Fibroblast of villous mesenchyme (primary cell): ENCODE data around the gene METTL22. TPM values are rescaled to one million over a fixed set of nuclear protein-coding genes. Genes with fewer than 3 reads are reported as not detected.

Experiments
- DNase-seq: peaks from one replicate; pipeline ENCODE4 v3.0.0-alpha.2; 2010; ENCODE audit warnings: low read depth
- H3K4me3 ChIP-seq: 2 replicates; pipeline ENCODE4 v1.5.1; 2011; ENCODE audit warnings: low read depth, mild to moderate bottlenecking, low read length
- total RNA-seq: library from RNA; depleted of rRNA; stranded (reverse); fragments of >200 nt; gene quantifications from 2 replicates; pipeline ENCODE4 v1.2.3, GENCODE V29; 2012
- TF ChIP-seq, protein P1 (sequence below): IDR thresholded peaks from 2 replicates; pipeline ENCODE4 v1.5.1; 2012; ENCODE audit warnings: low read depth, mild to moderate bottlenecking, low read length; ENCODE audit not compliant: insufficient read depth

The METTL22 gene
- total RNA-seq, 1 donor: 22.5 TPM

DNA sequence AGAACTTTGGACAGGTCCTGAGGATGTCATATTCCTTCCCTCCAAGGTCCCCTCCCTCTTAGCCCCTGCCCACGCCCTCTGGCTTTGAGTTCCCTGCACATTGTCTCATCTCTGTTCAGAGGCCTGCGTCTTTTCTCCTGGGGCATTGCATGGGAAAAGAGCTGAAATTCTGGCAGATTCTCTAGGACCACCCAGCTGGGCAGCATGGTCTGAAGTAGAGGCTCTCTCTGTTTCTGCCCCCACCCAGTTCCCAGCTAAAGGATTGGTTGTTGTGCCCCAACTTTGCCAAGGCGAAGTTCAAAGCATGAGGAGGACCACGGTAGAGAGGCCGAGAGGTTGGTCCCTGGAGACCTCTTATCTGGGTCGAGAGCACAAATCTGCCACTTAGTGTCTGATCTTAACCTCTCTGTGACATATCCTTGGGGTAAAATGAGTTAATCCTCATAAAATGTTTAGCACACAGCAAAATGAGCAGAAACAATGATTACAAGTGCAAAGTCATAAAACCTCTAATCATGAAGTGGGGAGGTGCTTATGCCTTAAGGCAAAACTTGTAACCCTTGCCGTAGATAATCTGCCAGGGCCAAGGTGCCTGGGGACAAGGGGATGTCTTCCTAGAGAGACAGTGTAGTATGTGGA lies 55.4 kb downstream of the METTL22 start:
- DNase-seq: no peak
- no peak overlapping the region for H3K4me3 ChIP-seq
- TF ChIP-seq, protein P1, sequence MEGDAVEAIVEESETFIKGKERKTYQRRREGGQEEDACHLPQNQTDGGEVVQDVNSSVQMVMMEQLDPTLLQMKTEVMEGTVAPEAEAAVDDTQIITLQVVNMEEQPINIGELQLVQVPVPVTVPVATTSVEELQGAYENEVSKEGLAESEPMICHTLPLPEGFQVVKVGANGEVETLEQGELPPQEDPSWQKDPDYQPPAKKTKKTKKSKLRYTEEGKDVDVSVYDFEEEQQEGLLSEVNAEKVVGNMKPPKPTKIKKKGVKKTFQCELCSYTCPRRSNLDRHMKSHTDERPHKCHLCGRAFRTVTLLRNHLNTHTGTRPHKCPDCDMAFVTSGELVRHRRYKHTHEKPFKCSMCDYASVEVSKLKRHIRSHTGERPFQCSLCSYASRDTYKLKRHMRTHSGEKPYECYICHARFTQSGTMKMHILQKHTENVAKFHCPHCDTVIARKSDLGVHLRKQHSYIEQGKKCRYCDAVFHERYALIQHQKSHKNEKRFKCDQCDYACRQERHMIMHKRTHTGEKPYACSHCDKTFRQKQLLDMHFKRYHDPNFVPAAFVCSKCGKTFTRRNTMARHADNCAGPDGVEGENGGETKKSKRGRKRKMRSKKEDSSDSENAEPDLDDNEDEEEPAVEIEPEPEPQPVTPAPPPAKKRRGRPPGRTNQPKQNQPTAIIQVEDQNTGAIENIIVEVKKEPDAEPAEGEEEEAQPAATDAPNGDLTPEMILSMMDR: no peak

GRCh38 chr16:8677481-8677880 lies 56.0 kb downstream of the METTL22 start:
- no peak for DNase-seq
- TF ChIP-seq, protein P1: no peak
- H3K4me3 ChIP-seq: no peak overlapping the region

DNA sequence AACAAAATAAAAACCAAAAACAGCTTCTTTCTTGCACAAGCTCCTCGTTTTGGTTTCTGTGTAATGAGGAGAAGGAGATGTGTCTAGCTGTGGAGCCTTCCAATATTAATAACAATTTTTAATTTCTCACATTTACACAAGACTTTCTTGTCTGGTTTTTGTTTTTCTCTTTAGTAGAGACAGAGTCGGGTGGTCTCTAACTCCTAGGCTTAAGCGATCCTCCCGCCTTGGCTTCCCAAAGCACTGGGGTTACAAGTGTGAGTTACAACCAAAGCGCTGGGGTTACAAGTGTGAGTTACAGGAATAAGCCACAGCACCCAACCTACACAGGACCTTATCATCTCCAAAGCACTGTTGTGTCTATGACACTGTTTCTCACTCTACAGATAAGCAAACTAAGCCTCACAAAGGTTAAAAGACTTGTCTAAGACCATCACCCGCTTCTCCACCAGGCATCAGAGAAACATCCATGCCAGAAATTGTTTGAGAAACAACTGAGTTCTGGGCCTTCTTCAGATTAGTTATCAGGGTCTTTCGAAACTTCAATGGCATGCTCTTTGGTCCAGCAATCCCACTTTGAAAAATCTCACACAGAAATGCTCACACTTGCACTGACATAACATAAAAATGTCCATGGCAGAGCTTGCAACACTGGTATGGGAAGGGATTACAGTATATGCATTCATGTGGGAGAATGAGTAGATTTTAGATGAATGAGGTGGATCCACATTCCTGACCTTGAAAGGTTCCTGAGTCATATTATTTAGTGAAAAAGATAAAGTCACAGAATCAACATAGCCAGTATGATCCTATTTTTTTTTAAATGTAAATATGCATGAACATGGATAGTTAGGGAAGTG lies 56.8 kb downstream of the METTL22 start:
- TF ChIP-seq, protein P1: no peak
- no peak overlapping the region for H3K4me3 ChIP-seq
- DNase-seq: peak; percentile 62

GRCh38 chr16:8679151-8679550 lies 57.7 kb downstream of the METTL22 start:
- no peak overlapping the region for H3K4me3 ChIP-seq
- TF ChIP-seq, protein P1: no peak
- DNase-seq: no peak

DNA sequence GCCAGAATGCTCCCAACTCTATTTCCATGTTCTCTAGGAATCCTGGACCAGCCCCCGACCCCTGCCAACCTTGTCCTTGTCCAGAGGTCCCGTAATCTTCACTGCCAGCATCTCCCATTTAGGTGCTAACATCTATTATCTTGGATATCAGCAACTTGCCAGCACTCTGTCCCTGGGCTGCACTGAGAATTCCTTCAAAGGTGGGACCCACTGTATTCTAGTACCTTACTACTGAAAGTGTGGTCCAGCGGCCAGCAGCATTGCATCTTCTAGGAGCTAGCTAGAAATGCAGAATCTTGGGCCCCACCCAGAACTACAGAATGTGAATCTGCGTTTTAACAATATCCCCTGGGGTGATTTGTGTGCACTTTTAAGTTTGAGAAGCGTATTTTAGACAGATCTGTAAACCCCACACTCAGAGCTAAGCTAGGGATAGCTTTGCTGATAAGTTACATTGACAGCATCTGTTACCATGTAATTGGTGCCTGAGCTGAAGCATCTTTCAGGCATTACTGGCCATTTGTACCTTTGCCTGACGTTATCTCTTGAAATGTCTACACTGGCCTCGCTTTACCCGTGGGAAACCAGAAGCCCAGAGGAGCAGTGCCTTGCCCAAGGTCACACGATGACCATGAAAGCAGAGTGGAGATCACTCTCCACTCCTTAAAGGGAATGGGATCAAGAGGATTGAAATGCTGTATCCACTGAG lies 61.2 kb downstream of the METTL22 start:
- TF ChIP-seq, protein P1: no peak
- H3K4me3 ChIP-seq: no peak overlapping the region
- DNase-seq: no peak

DNA sequence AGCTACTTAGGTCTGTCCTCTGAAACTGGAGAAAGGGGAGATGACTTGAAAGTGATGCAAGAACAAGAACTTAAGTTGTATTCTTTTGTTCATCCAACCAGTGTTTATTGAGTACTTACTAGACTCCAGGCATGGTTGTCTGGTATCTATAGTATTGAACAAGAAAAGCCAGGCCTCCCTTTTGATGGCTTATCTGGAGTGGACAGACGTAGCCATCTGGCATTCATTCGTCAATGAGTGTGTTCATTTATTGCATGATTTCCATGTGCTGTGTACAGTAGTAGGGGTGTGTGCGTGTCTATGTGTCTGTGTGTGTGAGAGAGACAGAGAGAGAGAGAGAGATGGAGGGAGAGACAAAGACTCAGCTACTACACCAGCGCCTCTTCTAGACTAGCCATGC lies 62.1 kb downstream of the METTL22 start:
- no peak for DNase-seq
- TF ChIP-seq, protein P1: no peak
- no peak overlapping the region for H3K4me3 ChIP-seq
